IPS-NIHi7 (cell line): ENCODE measurements around the gene PAK1IP1.
A peak's percentile ranks its signal among the peaks of the same experiment; 100 is the strongest.
"Not testable (repeated sequence)": the region's sequence is repeated elsewhere in the genome, so short reads cannot be mapped to it uniquely, and the experiment has no call there.

Source experiments
- DNase-seq: peaks from one replicate; pipeline ENCODE4 v3.0.0; 2012; ENCODE audit warnings: mixed read lengths; ENCODE audit errors: extremely low spot score

Gene PAK1IP1

GRCh38 chr6:10694302-10695085 is at the start of gene PAK1IP1, which contains the start of gene C6orf52:
TSS of gene PAK1IP1 (plus strand) at chr6:10694972. CDS start at chr6:10694986, 14 bp downstream.
TSS of gene C6orf52 (minus strand) at chr6:10694616. CDS start at chr6:10687550, 7,066 bp downstream.
- peak; percentile 95 for DNase-seq

GRCh38 chr6:10655508-10656055 is 39.2 kb upstream of the PAK1IP1 start:
- no peak for DNase-seq

GRCh38 chr6:10658910-10659698 is 35.7 kb upstream of the PAK1IP1 start:
- DNase-seq = no peak

GRCh38 chr6:10659699-10660348 is 34.9 kb upstream of the PAK1IP1 start:
- DNase-seq = no peak

- not testable (repeated sequence) for DNase-seq
Observed at GRCh38 chr6:10660431-10661191, 34.2 kb upstream of the PAK1IP1 start.

GRCh38 chr6:10662207-10662606 is 32.6 kb upstream of the PAK1IP1 start:
- no peak for DNase-seq

GRCh38 chr6:10662742-10663141 is 32.0 kb upstream of the PAK1IP1 start:
- DNase-seq = no peak

- DNase-seq = not testable (repeated sequence)
Observed at GRCh38 chr6:10665595-10665994, 29.2 kb upstream of the PAK1IP1 start.

- no peak for DNase-seq
Observed at GRCh38 chr6:10668126-10668917, 26.4 kb upstream of the PAK1IP1 start.

GRCh38 chr6:10676403-10676802 is 18.4 kb upstream of the PAK1IP1 start:
- no peak for DNase-seq

GRCh38 chr6:10678456-10678855 is 16.3 kb upstream of the PAK1IP1 start:
- DNase-seq = no peak

GRCh38 chr6:10681795-10682194 is 13.0 kb upstream of the PAK1IP1 start:
- DNase-seq = no peak

GRCh38 chr6:10682355-10682988 is 12.3 kb upstream of the PAK1IP1 start:
- DNase-seq = no peak

GRCh38 chr6:10684618-10685017 is 10.2 kb upstream of the PAK1IP1 start:
- no peak for DNase-seq

- no peak for DNase-seq
Observed at GRCh38 chr6:10685092-10685915, 9.5 kb upstream of the PAK1IP1 start.

GRCh38 chr6:10686901-10687300 is 7.9 kb upstream of the PAK1IP1 start:
- DNase-seq = no peak

- peak; percentile 22 for DNase-seq
Observed at GRCh38 chr6:10687582-10687981, 7.2 kb upstream of the PAK1IP1 start.

- no peak for DNase-seq
Observed at GRCh38 chr6:10690651-10691445, 3.9 kb upstream of the PAK1IP1 start.
